ENCODE data around the gene FMN1.

GRCh38 chr15:33137101-33137500 is 57.4 kb downstream of the FMN1 start:
- TF ChIP-seq CTCF (IDR thresholded peaks at IDR 0.05 in 8 of 11, conservative IDR thresholded peaks at IDR 0.05 in 3 of 11) (no peak), POLR2A (IDR thresholded peaks at IDR 0.05) (no peak)
